ENCODE data around the gene EGLN3. TPM values are rescaled to one million over a fixed set of nuclear protein-coding genes. Genes with fewer than 3 reads are reported as not detected.

Gene EGLN3
- total RNA-seq, 1 donor: 0.18 TPM

GRCh38 chr14:33884916-33885315, 66.0 kb downstream of the EGLN3 start:
- no peak for TF ChIP-seq CTCF (IDR thresholded peaks at IDR 0.05; ENCODE audit: insufficient read depth, low read length)
- DNase-seq (ENCODE audit: low read depth): no peak
- H3K4me3 ChIP-seq (ENCODE audit: low read depth, low read length): no peak overlapping the region

- no peak for DNase-seq (ENCODE audit: low read depth)
- no peak for TF ChIP-seq CTCF (IDR thresholded peaks at IDR 0.05; ENCODE audit: insufficient read depth, low read length)
- H3K4me3 ChIP-seq (ENCODE audit: low read depth, low read length): no peak overlapping the region
Measured at GRCh38 chr14:33880330-33880729, 70.5 kb downstream of the EGLN3 start.

GRCh38 chr14:33879684-33880286, 71.1 kb downstream of the EGLN3 start:
- no peak for DNase-seq (ENCODE audit: low read depth)
- TF ChIP-seq CTCF (IDR thresholded peaks at IDR 0.05; ENCODE audit: insufficient read depth, low read length): no peak
- H3K4me3 ChIP-seq (ENCODE audit: low read depth, low read length): no peak overlapping the region

- no peak overlapping the region for H3K4me3 ChIP-seq (ENCODE audit: low read depth, low read length)
- TF ChIP-seq CTCF (IDR thresholded peaks at IDR 0.05; ENCODE audit: insufficient read depth, low read length): no peak
- DNase-seq (ENCODE audit: low read depth): no peak
Measured at GRCh38 chr14:33876274-33876673, 74.6 kb downstream of the EGLN3 start.

Measured in fibroblast of the aortic adventitia (primary cell).